GM12874 (cell line): Measurements from ENCODE around the gene DSC2.

Source experiments
- CTCF ChIP-seq: IDR thresholded peaks from 2 replicates; pipeline ENCODE4 v1.5.1; 2011; ENCODE audit warnings: low read depth, mild to moderate bottlenecking, control low read depth, low read length, moderate library complexity; ENCODE audit not compliant: insufficient read depth

Gene DSC2

GRCh38 chr18:31102025-31102684 is at the start of gene DSC2:
Gene DSC2 (minus strand): TSS chr18:31102421. CDS start chr18:31101971, 450 bp downstream.
- no peak for TF ChIP-seq CTCF

DNA sequence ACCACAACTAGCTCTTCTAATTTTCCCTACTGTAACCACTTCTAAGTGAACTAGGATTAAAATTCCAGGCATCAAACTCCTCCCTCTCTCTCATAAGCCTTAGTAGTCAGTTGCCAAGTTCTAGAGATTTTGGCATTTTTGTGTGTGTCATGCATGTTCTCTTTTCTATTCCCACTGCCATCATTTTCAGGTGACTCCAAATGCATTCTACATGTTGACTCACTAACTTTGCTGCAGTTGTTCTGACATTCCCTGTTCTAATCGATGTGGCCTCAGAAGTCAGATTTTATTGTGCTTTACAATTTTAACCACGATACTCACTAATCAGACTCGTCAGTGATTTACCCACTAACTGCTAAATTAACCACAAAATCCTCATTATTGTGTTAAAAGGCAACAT is 47.1 kb upstream of the DSC2 start:
- TF ChIP-seq CTCF = no peak

DNA sequence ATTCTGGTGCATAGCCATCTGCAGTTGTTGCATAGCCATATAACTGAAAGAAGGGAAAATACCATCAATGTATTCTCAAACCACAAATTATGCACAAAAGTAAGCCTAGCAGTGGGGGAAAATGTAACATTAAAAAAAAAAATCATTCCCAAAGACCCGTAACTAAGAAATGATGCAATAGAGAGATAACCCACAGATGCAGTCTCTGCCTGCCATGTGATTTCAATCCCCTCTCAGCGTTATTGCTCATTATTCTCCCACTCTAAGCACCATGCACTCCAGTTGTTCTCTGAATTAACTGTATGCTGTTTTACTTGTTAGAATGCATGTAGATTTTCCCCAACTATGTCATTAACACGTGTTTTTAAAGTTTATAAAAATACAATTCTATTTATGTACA is 46.4 kb upstream of the DSC2 start:
- no peak for TF ChIP-seq CTCF

GRCh38 chr18:31146809-31147208 is 44.6 kb upstream of the DSC2 start:
- TF ChIP-seq CTCF = no peak

- TF ChIP-seq CTCF = no peak
These were observed 40.8 kb upstream of the DSC2 start for GRCh38 chr18:31143025-31143424.

DNA sequence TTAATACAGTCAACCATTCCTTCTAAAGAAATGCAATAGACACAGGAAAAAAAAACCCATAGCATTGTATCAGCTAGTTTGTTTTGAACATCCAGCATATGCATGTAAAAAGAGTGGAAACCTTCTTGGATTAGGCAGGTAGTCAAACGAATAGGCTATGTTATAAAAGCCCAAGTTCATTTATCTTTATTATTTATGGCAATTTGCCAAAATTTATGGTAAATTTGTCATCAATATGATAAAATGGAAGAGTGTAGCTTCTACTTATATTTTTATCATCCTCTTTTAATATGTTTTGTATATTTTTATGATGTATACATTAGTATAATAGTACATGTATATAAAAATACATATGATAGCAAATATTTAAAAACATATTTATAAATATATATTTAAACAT is 36.5 kb upstream of the DSC2 start:
- no peak for TF ChIP-seq CTCF

GRCh38 chr18:31134988-31135529 is 32.8 kb upstream of the DSC2 start:
- TF ChIP-seq CTCF = no peak
